GM21381 (cell line): ENCODE results near the gene ANO6.
"Not testable (repeated sequence)": the region's sequence is repeated elsewhere in the genome, so short reads cannot be mapped to it uniquely, and the experiment has no call there.

Experiments
- ATAC-seq: cut with Tn5 transposase; IDR thresholded peaks from one replicate; pipeline ENCODE4 v1.9.1; 2021; ENCODE audit warnings: mild to moderate bottlenecking, moderate library complexity; ENCODE audit not compliant: unreplicated experiment

The ANO6 gene

DNA sequence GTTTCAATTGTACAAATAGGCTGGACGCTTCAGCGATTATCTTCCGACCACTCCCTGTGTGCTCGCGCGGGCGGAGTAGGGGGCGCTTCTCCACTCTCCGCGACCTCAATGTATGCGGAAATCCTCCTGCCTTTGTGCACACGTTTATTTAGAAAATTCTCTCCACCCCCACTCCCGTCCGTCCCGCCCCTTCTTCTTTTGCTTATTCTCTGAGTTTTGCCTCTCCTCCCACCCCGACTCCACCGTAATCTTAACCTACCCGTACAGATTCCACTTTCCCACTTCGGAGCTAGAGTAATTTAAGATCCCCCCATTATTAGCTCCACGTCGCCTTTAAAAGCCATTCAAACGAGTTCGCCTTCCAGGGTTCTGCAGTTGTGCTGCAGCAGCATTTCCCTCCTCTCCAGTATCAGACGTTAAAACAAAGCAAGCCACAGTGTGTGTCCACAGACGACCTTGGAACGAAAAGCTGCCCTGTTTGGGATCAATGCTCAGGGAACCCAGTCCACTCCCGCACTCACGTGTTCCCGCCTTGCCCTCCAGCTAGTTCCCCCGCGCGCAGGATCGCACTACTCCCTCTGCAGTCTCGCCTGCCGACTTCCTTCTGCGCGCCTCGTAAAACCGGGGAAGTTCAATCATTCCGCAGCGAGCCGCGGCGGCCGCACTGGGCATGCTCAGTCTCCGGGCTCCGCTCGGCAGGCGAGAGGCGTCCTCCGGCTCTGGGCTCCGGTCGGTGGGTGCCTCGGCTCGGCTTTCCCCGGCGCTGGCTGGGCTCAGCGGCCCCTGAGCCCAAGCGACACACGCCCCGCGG lies at the start of gene ANO6:
TSS of gene ANO6 (plus strand) at position 677 of the 811 bp plus-strand sequence. CDS start 227 bp downstream, outside the sequence.
- ATAC-seq: peak; percentile 68

GRCh38 chr12:45168976-45169375 lies 46.9 kb upstream of the ANO6 start:
- no peak for ATAC-seq

DNA sequence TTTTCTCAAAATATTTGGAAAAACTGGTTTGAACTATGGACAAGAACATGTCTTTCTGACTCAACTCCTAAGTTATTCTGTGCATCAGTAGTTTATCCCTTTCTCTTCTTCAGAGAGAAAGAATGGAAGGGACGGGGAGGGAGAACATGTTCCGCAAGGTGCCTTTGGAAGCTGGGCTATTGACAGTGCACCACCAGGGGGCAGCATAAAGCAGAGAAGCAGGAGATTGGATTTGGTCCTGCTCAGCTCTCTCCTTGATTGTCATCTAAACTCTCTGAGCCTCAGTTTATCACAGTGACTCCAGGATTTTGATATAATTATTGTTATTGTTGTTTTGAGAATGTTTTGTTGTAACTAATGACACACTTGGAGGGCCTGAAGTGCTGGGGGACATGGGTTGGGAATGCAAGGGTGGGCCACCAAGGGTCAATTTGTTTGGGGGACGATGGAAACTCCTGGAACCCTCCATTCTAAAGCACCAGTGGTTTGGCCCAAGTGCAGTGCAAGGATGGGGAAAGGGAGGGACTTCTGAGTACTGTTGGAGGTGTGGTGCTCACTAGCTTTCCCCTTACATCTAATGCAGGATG lies 45.3 kb upstream of the ANO6 start:
- ATAC-seq: no peak

GRCh38 chr12:45173293-45173692 lies 42.6 kb upstream of the ANO6 start:
- not testable (repeated sequence) for ATAC-seq

- ATAC-seq: no peak
Observed at GRCh38 chr12:45174595-45174994, 41.3 kb upstream of the ANO6 start.

DNA sequence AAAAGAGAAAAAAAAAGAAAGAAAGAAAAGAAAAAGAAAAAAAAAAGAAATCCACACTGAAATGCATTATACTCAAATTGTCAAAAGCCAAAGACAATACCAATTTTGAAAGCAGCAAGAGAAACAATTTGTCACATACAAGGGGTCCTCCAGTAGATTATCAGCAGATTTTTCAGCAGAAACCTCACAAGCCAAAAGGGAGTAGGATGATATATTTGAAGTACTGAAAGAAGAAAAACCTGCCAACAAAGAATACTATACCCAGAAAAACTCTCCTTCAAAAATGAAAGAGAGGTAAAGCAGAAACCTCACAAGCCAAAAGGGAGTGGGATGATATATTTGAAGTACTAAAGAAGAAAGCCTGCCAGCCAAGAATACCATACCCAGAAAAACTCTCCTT lies 37.1 kb upstream of the ANO6 start:
- ATAC-seq: no peak

- ATAC-seq: no peak
Observed at GRCh38 chr12:45182511-45182910, 33.4 kb upstream of the ANO6 start.

- ATAC-seq: no peak
Observed at GRCh38 chr12:45183246-45183645, 32.6 kb upstream of the ANO6 start.

DNA sequence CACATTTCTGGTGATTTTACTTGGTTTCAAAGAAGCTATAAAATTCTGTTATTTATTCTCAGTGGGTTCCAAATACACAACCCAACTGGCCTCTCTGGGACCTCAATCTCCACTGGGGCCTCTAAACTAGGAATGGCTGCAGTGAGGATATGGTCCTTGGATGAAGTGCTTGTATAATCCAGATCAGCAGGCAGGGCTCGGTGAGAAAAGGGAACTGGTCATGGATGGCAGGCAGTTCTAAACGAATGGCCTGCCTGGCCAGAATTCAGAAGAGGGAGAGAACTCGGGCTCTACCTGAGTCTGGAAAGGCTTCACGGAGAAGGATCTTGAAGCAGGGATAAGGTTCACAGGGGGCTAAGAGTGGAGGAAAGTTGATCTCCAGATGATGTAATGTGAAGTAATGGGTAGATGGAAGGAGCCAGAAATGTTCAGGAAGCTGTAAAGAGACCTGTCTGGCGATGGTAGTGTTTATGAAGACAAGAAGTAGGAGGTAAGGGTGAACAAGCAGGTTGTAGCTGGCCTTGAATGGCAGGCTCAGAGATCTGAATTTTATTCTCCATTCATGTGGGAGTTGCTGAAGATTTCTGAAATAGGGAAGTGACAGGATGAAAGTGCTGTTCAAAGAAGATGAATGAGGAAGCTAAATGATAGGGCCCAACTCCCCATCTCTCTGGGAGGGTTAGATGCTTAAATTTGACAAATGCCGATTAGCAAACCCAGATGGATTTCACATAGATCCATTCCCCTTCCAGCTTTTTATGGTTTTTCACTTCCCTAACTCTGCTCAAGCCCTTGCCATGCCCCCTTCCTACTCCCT lies 31.5 kb upstream of the ANO6 start:
- no peak for ATAC-seq

GRCh38 chr12:45186762-45187161 lies 29.1 kb upstream of the ANO6 start:
- no peak for ATAC-seq

DNA sequence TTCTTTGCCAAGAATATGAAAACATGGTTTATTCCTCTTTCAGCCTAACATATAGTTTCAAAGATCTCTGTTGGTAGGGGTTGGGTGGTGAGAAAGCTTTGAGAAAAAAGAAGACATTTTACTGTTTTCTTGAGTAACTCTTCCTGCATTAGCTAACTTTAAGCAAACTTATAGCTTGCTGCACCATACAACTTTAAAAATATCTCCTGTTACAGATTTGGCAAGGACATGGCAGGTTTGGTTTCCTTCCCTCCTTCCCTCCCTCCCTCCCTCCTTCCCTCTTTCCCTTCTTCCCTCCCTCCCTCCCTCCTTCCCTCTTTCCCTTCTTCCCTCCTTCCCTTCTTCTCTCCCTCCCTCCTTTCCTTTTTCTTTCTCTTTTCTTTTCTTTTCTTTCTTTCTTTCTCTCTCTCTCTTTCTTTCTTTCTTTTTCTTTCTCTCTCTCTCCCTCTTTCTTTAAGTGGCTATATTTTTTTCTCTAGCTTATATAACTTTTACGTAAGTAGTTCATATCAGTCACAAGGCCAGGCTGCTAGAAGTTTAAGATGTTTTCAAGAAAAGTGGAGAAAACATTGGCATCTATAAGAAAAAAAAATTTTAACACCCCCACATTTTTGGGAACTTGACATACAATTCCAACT lies 26.0 kb upstream of the ANO6 start:
- no peak for ATAC-seq

DNA sequence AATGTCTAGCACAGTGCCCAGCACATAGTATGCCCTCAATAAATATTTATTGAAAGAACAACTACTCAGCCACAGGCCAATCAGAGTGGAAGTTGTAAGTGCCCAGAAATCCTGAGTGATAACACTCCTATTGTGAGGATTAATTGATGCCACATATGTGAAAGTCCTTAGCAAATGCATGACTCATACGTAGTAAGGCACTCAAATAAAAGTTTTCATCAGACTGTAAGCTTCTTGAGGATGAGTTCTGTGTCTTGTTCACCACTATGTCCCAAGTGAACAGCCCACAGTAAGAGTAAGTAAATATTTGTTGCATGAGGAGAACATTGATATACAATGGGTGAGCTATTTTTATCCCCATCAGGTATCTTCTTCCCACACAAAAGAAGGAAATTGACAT lies 24.7 kb upstream of the ANO6 start:
- no peak for ATAC-seq

- no peak for ATAC-seq
Observed at GRCh38 chr12:45192707-45193106, 23.2 kb upstream of the ANO6 start.

DNA sequence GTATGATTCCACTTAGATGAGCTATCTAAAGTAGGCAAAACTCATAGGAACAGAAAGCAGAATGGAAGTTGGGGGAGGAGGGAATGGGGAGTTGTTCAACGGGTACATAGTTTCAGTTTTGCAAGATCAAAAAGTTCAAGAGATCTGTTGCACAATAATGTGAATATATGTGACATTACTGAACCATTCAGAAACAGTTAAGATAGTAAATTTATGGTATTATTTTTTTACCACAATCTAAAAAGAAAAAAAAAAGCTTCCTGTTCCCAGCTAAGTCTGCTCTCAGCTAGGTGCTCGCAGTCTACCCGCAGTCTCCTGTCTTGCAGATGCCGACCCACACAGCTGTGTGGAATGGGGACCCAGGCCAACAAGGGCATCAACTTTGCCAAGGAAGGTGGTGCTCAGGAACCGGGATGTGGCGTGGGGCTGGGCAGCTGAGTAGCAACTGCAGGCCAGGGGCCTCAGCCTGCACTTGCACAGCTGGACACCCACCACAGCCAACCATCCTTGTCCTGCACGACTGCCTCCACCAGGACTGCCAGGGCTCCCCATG lies 15.3 kb upstream of the ANO6 start:
- no peak for ATAC-seq

DNA sequence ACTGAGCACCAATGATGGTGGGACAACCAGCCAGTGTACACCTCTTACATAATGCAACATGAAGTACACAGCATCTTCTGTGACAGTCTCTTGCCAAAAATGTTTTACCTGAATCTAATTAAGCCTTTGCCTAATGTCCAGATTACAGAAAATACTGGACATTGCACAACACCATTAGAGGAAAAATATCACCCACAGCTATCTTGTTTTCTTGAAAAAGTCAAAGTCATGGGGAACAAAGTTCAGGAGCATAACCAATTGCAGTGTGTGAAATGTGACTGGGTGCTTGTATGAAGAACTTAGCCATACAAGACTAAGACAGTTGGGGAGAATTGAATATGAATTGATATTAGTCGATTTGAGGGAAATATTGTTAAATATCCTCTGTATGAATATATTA lies 12.1 kb upstream of the ANO6 start:
- no peak for ATAC-seq

DNA sequence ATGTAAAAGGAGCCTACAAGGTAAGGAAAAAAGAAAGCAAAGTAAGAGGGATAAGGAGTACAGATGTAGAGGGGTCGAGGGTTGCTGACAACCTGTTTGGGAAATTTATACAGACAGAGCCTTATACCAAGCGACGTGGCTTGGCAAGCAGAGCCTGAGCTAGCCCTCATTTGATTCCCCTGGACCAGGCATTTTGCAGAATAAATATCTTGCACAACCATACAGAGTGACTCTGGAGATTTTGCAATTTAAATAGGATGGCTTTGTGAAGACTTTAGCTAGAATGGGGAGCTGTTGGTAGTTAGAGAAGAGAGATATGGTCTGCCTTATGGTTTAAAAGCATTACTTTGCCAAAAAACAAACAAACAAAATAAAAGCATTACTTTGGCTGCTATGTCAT lies 11.1 kb upstream of the ANO6 start:
- no peak for ATAC-seq

DNA sequence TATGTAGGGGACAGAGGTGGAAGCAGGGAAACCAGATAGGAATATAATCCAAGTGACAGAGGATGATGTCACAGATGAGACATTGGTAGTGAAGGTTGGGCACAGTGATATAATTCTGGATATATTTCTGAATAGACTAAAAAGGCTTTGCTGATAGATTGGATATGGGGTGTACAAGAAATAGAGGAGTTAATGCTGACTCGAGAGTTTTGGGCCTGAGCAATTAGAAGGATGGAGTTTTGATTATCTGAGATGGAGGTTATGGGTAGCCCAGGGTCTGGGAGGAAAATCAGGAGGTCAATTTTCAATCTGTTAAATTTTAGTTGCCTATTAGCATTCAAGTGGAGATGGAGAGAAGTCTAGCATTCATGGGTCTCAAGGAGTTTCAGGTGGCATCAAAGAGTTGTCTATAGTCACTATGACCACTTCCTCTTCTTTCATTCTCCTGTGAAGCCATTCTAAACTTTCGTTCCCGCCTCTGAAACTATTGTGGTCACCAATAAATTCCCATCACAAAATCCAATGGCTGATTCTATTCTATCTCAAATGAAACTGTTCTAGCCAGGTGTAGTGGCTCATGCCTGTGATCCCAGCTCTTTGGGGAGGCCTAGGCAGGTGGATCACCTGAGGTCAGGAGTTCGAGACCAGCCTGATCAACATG lies 10.6 kb upstream of the ANO6 start:
- ATAC-seq: peak; percentile 69

DNA sequence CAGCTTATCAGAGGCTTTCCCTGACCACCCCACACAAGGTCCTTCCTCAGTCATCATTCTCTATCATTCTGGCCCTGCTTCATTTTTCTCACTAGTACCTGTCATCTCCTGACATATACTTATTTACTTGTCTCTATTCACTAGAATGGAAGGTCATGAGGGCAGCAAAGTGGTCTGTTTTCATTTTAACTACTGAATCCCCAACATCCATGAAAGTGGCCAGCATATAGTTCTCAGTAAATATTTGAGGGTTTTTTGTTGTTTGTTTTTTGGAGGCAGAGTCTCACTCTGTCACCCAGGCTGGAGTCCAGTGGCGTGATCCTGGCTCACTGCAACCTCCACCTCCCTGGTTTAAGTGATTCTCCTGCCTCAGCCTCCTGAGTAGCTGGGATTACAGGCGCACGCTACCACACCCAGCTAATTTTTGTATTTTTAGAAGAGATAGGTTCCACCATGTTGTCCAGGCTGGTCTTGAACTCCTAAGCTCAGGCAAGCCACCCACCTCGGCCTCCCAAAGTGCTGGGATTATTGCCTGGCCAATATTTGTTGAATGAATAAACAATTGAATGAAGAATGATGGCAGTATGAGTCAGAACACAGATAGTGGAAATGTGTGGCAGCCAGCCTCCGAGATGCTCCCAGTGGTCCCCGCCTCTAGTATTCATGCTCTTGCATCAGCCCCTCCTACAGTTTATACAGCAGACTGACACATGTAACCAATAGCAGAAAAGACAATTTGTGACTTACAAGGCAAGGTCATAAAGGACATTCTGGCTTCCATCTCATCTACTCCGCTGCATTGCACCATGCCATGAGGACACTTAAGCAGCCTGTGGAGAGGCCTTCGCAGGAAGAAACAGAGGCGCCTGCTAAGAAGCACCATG lies 7.0 kb upstream of the ANO6 start:
- no peak for ATAC-seq

- no peak for ATAC-seq
Observed at GRCh38 chr12:45209784-45210183, 6.1 kb upstream of the ANO6 start.
